HEK293T (cell line): Measurements from ENCODE around the gene MX1.

Source experiments
- CTCF ChIA-PET: fragments of 350-600 bp; formaldehyde crosslinking; extraction: SDS; loops from one replicate; lab custom pipeline; 2021; ENCODE audit warnings: antibody characterized with exemption, inconsistent platforms; lab: Yijun Ruan, JAX
- POLR2A ChIA-PET: fragments of 350-600 bp; formaldehyde crosslinking; extraction: SDS; loops from one replicate; lab custom pipeline; 2020; ENCODE audit warnings: antibody characterized with exemption, inconsistent platforms; lab: Yijun Ruan, JAX
- DNase-seq: peaks from one replicate; pipeline ENCODE4 v3.0.0; 2012; ENCODE audit warnings: mixed read lengths; ENCODE audit errors: extremely low spot score
- ARNT ChIP-seq: fragments of 450-650 bp; IDR thresholded peaks from 2 replicates; pipeline ENCODE4 v1.6.1; 2017; ENCODE audit warnings: mild to moderate bottlenecking
- BHLHE40 ChIP-seq: fragments of 450-650 bp; IDR thresholded peaks from 2 replicates; pipeline ENCODE4 v1.6.1; 2016; ENCODE audit warnings: mild to moderate bottlenecking, moderate library complexity, borderline replicate concordance
- CTBP1 ChIP-seq: fragments of 450-650 bp; IDR thresholded peaks from 2 replicates; pipeline ENCODE4 v1.6.1; 2016; ENCODE audit warnings: borderline replicate concordance
- ELF4 ChIP-seq: fragments of 450-650 bp; IDR thresholded peaks from 2 replicates; pipeline ENCODE4 v1.6.1; 2017; ENCODE audit warnings: antibody characterized with exemption
- FOXA1 ChIP-seq: fragments of 450-650 bp; IDR thresholded peaks from 2 replicates; pipeline ENCODE4 v1.6.1; 2016; ENCODE audit warnings: mild to moderate bottlenecking
- FOXK2 ChIP-seq: fragments of 450-650 bp; IDR thresholded peaks from 2 replicates; pipeline ENCODE4 v1.6.1; 2016; ENCODE audit warnings: mild to moderate bottlenecking
- FOXM1 ChIP-seq: fragments of 450-650 bp; IDR thresholded peaks from 2 replicates; pipeline ENCODE4 v1.6.1; 2017; ENCODE audit warnings: mild to moderate bottlenecking, borderline replicate concordance
- HDGF ChIP-seq: fragments of 450-650 bp; IDR thresholded peaks from 2 replicates; pipeline ENCODE4 v1.6.1; 2017; ENCODE audit warnings: antibody characterized with exemption, borderline replicate concordance
- L3MBTL2 ChIP-seq: fragments of 450-650 bp; conservative IDR thresholded peaks from 2 replicates; pipeline ENCODE4 v1.6.1; 2016; ENCODE audit warnings: mild to moderate bottlenecking
- LEF1 ChIP-seq: fragments of 450-650 bp; IDR thresholded peaks from 2 replicates; pipeline ENCODE4 v1.6.1; 2017; ENCODE audit warnings: mild to moderate bottlenecking, borderline replicate concordance
- NFRKB ChIP-seq: fragments of 450-650 bp; IDR thresholded peaks from 2 replicates; pipeline ENCODE4 v1.6.1; 2016; ENCODE audit warnings: mild to moderate bottlenecking, moderate library complexity
- PKNOX1 ChIP-seq: fragments of 450-650 bp; IDR thresholded peaks from 2 replicates; pipeline ENCODE4 v1.6.1; 2016
- SP1 ChIP-seq: fragments of 450-650 bp; IDR thresholded peaks from 2 replicates; pipeline ENCODE4 v1.6.1; 2017
- SUZ12 ChIP-seq: fragments of 450-650 bp; IDR thresholded peaks from 2 replicates; pipeline ENCODE4 v1.6.1; 2016; ENCODE audit warnings: mild to moderate bottlenecking
- TARDBP ChIP-seq: fragments of 450-650 bp; IDR thresholded peaks from 2 replicates; pipeline ENCODE4 v1.6.1; 2016
- ZNF384 ChIP-seq: fragments of 450-650 bp; IDR thresholded peaks from 2 replicates; pipeline ENCODE4 v1.6.1; 2016

MX1 gene

GRCh38 chr21:41488080-41488479, 62.0 kb downstream of the MX1 start:
- POLR2A ChIA-PET, result no interaction called here
- no peak for TF ChIP-seq LEF1
- no peak for TF ChIP-seq FOXM1
- no peak for TF ChIP-seq BHLHE40
- TF ChIP-seq SUZ12, result no peak
- TF ChIP-seq FOXK2, result no peak
- no peak for TF ChIP-seq NFRKB
- TF ChIP-seq HDGF, result no peak
- TF ChIP-seq SP1, result no peak
- TF ChIP-seq TARDBP, result no peak
- TF ChIP-seq ZNF384, result no peak
- TF ChIP-seq FOXA1, result no peak
- TF ChIP-seq ARNT, result no peak
- TF ChIP-seq ELF4, result no peak
- no peak for TF ChIP-seq L3MBTL2
- CTCF ChIA-PET, result no interaction called here
- no peak for DNase-seq

- ChIA-PET POLR2A (no interaction called here), CTCF (no interaction called here)
- DNase-seq, result no peak
- TF ChIP-seq PKNOX1 (no peak), BHLHE40 (no peak), ELF4 (no peak), FOXA1 (no peak), ZNF384 (no peak), NFRKB (no peak), FOXK2 (no peak), ARNT (no peak), HDGF (no peak), LEF1 (no peak), L3MBTL2 (no peak), SUZ12 (no peak), CTBP1 (no peak), TARDBP (no peak), FOXM1 (no peak), SP1 (no peak)
Measured at GRCh38 chr21:41489329-41489728, 63.3 kb downstream of the MX1 start.

- ChIA-PET CTCF (no interaction called here), POLR2A (no interaction called here)
- no peak for DNase-seq
- TF ChIP-seq ZNF384 (no peak), ELF4 (no peak), HDGF (no peak), SP1 (no peak)
Measured at GRCh38 chr21:41490330-41490729, 64.3 kb downstream of the MX1 start.

- DNase-seq, result no peak
- no peak for TF ChIP-seq FOXK2
- TF ChIP-seq PKNOX1, result no peak
- TF ChIP-seq BHLHE40, result no peak
- TF ChIP-seq FOXA1, result no peak
- TF ChIP-seq FOXM1, result no peak
- TF ChIP-seq ELF4, result no peak
- no peak for TF ChIP-seq HDGF
- no peak for TF ChIP-seq NFRKB
- no peak for TF ChIP-seq CTBP1
- no peak for TF ChIP-seq ZNF384
- TF ChIP-seq LEF1, result no peak
- TF ChIP-seq TARDBP, result no peak
- TF ChIP-seq ARNT, result no peak
- TF ChIP-seq L3MBTL2, result no peak
- no peak for TF ChIP-seq SUZ12
- TF ChIP-seq SP1, result no peak
- ChIA-PET POLR2A (no interaction called here), CTCF (no interaction called here)
Measured at GRCh38 chr21:41491412-41491811, 65.4 kb downstream of the MX1 start.

GRCh38 chr21:41494242-41494641, 68.2 kb downstream of the MX1 start:
- TF ChIP-seq TARDBP (no peak), FOXA1 (no peak), CTBP1 (no peak), FOXK2 (no peak), L3MBTL2 (no peak), ZNF384 (no peak), HDGF (no peak), NFRKB (no peak), PKNOX1 (no peak), ELF4 (no peak), BHLHE40 (no peak), ARNT (no peak), LEF1 (no peak), FOXM1 (no peak), SP1 (no peak)
- POLR2A ChIA-PET, result no interaction called here
- DNase-seq, result no peak
- CTCF ChIA-PET, result no interaction called here

GRCh38 chr21:41497008-41497407, 71.0 kb downstream of the MX1 start:
- TF ChIP-seq L3MBTL2, result no peak
- no peak for TF ChIP-seq HDGF
- TF ChIP-seq FOXK2, result no peak
- no peak for TF ChIP-seq BHLHE40
- TF ChIP-seq CTBP1, result no peak
- TF ChIP-seq SUZ12, result no peak
- TF ChIP-seq LEF1, result no peak
- TF ChIP-seq TARDBP, result no peak
- TF ChIP-seq SP1, result no peak
- ChIA-PET CTCF (no interaction called here), POLR2A (no interaction called here)
- DNase-seq, result no peak
